ENCODE data around the gene SLC5A1. TPM values are rescaled to one million over a fixed set of nuclear protein-coding genes. Genes with fewer than 3 reads are reported as not detected.

Gene SLC5A1
- total RNA-seq, 1 experiment from 2014 or later: not detected

- ATAC-seq: no peak
- H3F3A ChIP-seq (ENCODE audit: low read length, unreplicated experiment): no peaks in the 10 kb centered on the region
Measured at GRCh38 chr22:32058656-32059260, 15.7 kb downstream of the SLC5A1 start.

GRCh38 chr22:32059426-32059825, 16.4 kb downstream of the SLC5A1 start:
- H3K9me3 ChIP-seq (ENCODE audit: low read length): no peaks in the 10 kb centered on the region
- H3F3A ChIP-seq (ENCODE audit: low read length, unreplicated experiment): no peaks in the 10 kb centered on the region
- ChIA-PET POLR2A (ENCODE audit: unreplicated experiment) (no interaction called here), CTCF (no interaction called here)
- H3K9ac ChIP-seq (ENCODE audit: low read length): no peak overlapping the region
- H3K9me2 ChIP-seq (replicated peaks; ENCODE audit: low read length): no peaks in the 10 kb centered on the region
- intact Hi-C loops (cut with micrococcal nuclease): no loop called here
- TF ChIP-seq, protein P1, sequence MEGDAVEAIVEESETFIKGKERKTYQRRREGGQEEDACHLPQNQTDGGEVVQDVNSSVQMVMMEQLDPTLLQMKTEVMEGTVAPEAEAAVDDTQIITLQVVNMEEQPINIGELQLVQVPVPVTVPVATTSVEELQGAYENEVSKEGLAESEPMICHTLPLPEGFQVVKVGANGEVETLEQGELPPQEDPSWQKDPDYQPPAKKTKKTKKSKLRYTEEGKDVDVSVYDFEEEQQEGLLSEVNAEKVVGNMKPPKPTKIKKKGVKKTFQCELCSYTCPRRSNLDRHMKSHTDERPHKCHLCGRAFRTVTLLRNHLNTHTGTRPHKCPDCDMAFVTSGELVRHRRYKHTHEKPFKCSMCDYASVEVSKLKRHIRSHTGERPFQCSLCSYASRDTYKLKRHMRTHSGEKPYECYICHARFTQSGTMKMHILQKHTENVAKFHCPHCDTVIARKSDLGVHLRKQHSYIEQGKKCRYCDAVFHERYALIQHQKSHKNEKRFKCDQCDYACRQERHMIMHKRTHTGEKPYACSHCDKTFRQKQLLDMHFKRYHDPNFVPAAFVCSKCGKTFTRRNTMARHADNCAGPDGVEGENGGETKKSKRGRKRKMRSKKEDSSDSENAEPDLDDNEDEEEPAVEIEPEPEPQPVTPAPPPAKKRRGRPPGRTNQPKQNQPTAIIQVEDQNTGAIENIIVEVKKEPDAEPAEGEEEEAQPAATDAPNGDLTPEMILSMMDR (conservative IDR thresholded peaks at IDR 0.05; ENCODE audit: low read depth, low read length): no peak
- TF ChIP-seq EZH2phosphoT487 (IDR thresholded peaks at IDR 0.05; ENCODE audit: borderline replicate concordance, low read length) (no peak), EZH2 (IDR thresholded peaks at IDR 0.05; ENCODE audit: low read length, unreplicated experiment) (no peak)
- H4K20me1 ChIP-seq (ENCODE audit: low read length): no peaks in the 10 kb centered on the region
- no peaks in the 10 kb centered on the region for H3K36me3 ChIP-seq (ENCODE audit: low read depth, low read length)
- ATAC-seq (no peak), DNase-seq (no peak)
- H3K79me2 ChIP-seq (ENCODE audit: low read length): no peaks in the 10 kb centered on the region
- no peaks in the 10 kb centered on the region for H3K4me1 ChIP-seq (ENCODE audit: insufficient read depth, low read length)
- H3K27me3 ChIP-seq (ENCODE audit: low read length): peaks cover 22% of the 10 kb centered on the region
- no TSS peak for BruUV-seq (replicated peaks)
- H3K4me3 ChIP-seq (ENCODE audit: low read length): no peak overlapping the region
- H3K4me2 ChIP-seq (ENCODE audit: low read length): no peak overlapping the region
- no peak overlapping the region for H3K27ac ChIP-seq (ENCODE audit: low read length)
- H2AFZ ChIP-seq (ENCODE audit: low read length): no peak overlapping the region

More at GRCh38 chr22:32058656-32059260, 15.7 kb downstream of the SLC5A1 start:
- H3K4me2 ChIP-seq (ENCODE audit: low read length): no peak overlapping the region
- no peak overlapping the region for H3K27ac ChIP-seq (ENCODE audit: low read length)
- ChIA-PET POLR2A (ENCODE audit: unreplicated experiment) (no interaction called here), CTCF (no interaction called here)
- no peaks in the 10 kb centered on the region for H4K20me1 ChIP-seq (ENCODE audit: low read length)
- intact Hi-C loops (cut with micrococcal nuclease): no loop called here
- DNase-seq: no peak
- no peak overlapping the region for H3K4me3 ChIP-seq (ENCODE audit: low read length)
- H2AFZ ChIP-seq (ENCODE audit: low read length): no peak overlapping the region
- H3K9me2 ChIP-seq (replicated peaks; ENCODE audit: low read length): no peaks in the 10 kb centered on the region
- H3K9ac ChIP-seq (ENCODE audit: low read length): no peak overlapping the region
- no peaks in the 10 kb centered on the region for H3K36me3 ChIP-seq (ENCODE audit: low read depth, low read length)
- TF ChIP-seq EZH2phosphoT487 (IDR thresholded peaks at IDR 0.05; ENCODE audit: borderline replicate concordance, low read length) (no peak), EZH2 (IDR thresholded peaks at IDR 0.05; ENCODE audit: low read length, unreplicated experiment) (no peak)
- TF ChIP-seq, protein P1 (conservative IDR thresholded peaks at IDR 0.05; ENCODE audit: low read depth, low read length): no peak
- no peaks in the 10 kb centered on the region for H3K9me3 ChIP-seq (ENCODE audit: low read length)
- H3K79me2 ChIP-seq (ENCODE audit: low read length): no peaks in the 10 kb centered on the region
- BruUV-seq (replicated peaks): no TSS peak
- peaks cover 20% of the 10 kb centered on the region; the same call in 1 of the 2 replicates for H3K27me3 ChIP-seq (ENCODE audit: low read length)
- no peaks in the 10 kb centered on the region for H3K4me1 ChIP-seq (ENCODE audit: insufficient read depth, low read length)

DNA sequence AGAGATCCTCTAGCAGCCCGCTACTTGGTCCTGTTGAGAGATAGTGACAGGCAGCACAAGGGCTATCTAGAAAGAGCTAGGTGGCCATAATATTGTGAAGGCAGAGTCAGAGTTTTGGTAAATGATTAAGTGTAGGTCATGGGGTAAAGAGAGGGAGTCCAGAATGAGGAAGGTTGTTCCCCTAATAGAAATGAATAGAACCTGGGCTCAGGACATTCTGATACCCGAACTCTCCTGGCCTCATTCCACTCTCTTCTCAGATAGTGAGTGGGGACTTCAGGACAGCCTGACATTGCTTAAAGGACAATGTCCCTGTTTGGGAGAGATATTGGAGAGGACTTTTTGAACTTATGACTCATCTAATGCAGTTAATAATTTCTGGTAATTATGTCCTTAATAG, 20.6 kb downstream of the SLC5A1 start:
- no peak for DNase-seq
- Histone ChIP-seq H3K36me3 (ENCODE audit: low read depth, low read length) (no peaks in the 10 kb centered on the region), H2AFZ (ENCODE audit: low read length) (no peak overlapping the region), H3F3A (ENCODE audit: low read length, unreplicated experiment) (no peaks in the 10 kb centered on the region), H3K79me2 (ENCODE audit: low read length) (no peaks in the 10 kb centered on the region), H3K4me1 (ENCODE audit: insufficient read depth, low read length) (no peaks in the 10 kb centered on the region), H3K9me3 (ENCODE audit: low read length) (no peaks in the 10 kb centered on the region), H3K27me3 (ENCODE audit: low read length) (peaks cover 46% of the 10 kb centered on the region), H3K4me3 (ENCODE audit: low read length) (no peak overlapping the region), H4K20me1 (ENCODE audit: low read length) (no peaks in the 10 kb centered on the region), H3K9me2 (replicated peaks; ENCODE audit: low read length) (no peaks in the 10 kb centered on the region), H3K27ac (ENCODE audit: low read length) (no peak overlapping the region), H3K9ac (ENCODE audit: low read length) (no peak overlapping the region), H3K4me2 (ENCODE audit: low read length) (no peak overlapping the region)
- TF ChIP-seq, protein P1 (conservative IDR thresholded peaks at IDR 0.05; ENCODE audit: low read depth, low read length): no peak
- TF ChIP-seq EZH2 (IDR thresholded peaks at IDR 0.05; ENCODE audit: low read length, unreplicated experiment): no peak
- no peak for TF ChIP-seq EZH2phosphoT487 (IDR thresholded peaks at IDR 0.05; ENCODE audit: borderline replicate concordance, low read length)
- BruUV-seq (replicated peaks): no TSS peak
- CTCF ChIA-PET: no interaction called here
- POLR2A ChIA-PET (ENCODE audit: unreplicated experiment): no interaction called here
- intact Hi-C loops (cut with micrococcal nuclease): no loop called here
- ATAC-seq: no peak
